NCI-H524 (cell line): ENCODE measurements around the gene CCDC192.
A peak's percentile ranks its signal among the peaks of the same experiment; 100 is the strongest.

ENCODE experiments used
- DNase-seq, 2 experiments: peaks; one replicate each; lab custom pipeline; 2025; lab: John Stamatoyannopoulos, UW

The CCDC192 gene

GRCh38 chr5:127957701-127958239 is 254.6 kb downstream of the CCDC192 start:
- peak in 1 of 2 experiments; percentile 64 for DNase-seq

DNA sequence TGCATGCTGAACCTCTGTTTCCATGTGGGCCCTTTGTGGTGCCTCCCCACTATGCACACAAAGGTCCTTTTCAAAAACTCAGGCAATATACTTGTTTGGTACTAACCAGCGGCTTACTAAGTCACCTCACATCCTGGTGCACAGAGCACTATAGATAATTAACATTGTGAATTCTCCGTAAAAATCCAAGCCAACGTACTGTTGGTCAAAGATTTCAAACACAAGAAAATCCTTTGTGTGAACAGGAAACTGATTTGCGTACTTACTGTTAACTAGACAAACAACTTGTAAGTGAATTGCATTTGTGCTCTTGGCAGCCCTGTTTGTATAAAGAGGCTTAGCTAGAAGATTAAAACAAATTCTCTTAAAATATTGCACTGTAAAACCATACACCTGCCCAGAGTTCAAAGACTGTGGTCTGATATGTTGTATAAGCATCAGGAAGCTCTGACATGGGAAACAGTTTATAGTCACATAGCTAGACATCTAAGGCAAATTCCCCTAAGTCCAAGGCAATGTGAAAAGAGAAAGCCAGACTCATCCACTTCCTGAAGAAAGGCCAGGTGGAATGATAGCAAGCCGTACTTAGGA is 255.3 kb downstream of the CCDC192 start:
- DNase-seq: no peak

GRCh38 chr5:127959152-127959764 is 256.1 kb downstream of the CCDC192 start:
- peak; percentile 34 to 83 for DNase-seq

DNA sequence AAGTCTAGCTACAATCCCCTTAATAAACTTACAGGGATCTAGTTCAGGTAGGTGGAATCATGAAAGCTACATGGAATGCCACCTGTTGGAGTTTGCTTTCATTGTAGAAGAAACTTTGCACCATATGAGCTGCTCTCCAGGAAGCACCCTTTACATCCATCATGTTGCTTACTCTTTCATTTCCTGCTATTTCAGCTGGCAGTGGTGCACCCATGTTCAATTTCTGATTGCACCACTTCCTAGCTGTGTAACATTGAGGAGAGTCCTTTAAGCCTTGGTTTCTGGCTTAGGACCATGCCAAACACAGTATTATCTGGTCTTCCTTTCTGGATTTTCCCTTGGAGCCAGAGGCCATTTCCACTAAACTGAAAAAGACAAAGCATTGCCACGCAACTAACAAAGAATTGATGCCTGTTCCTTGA is 257.1 kb downstream of the CCDC192 start:
- DNase-seq: no peak

DNA sequence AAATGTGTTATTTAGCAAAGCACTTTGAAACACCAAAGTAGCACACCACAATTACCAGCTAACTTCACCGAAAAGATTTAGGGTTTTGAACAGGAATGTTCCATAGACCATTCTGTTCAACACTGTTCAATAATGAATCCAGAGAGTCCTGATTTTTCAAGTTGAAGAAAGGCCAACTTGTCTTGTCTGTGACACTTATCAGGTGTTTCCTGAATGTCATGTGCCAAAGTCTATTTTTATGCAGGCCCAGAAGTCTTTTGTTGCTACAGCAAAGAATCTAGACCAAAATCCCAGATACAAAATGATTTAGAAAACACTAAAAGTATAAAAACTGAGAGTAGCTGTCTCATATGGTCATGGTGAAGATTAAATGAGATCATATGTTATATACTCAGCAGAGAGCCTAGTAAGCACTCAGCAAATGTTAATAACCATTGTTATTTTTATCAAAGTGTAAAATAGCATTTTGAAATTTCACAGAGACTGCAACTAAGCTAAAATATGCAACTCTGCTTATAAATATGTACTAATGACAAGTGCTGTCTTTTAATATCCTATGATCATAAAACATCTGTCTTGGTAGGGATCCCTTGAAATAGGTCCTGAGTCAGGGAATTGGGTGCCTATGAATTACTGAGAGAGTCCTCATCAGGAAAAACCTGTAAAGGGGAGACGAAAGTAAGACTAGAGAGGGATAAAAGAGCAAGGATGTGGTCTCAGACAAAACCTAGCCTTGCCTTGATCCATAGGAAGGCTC is 258.0 kb downstream of the CCDC192 start:
- DNase-seq: no peak

GRCh38 chr5:127961763-127962145 is 258.6 kb downstream of the CCDC192 start:
- no peak for DNase-seq

DNA sequence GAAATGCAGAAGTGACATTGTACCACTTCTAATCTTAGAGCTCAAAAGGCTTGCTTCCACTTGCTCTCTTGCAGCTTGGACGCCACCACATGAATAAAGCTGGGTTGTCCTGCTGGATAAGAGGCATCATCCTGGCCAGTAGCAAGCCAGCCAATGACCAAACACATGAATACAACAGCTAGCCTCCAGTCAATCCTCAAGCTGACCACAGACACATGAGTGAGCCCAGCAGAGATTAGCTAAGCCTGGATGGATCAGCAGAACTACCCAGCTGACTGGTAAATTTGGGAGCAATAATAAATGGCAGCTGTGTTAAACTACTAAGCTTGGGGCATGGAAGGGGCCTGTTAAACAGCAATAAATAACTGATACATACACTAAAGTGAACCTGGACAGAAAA is 259.3 kb downstream of the CCDC192 start:
- no peak for DNase-seq

DNA sequence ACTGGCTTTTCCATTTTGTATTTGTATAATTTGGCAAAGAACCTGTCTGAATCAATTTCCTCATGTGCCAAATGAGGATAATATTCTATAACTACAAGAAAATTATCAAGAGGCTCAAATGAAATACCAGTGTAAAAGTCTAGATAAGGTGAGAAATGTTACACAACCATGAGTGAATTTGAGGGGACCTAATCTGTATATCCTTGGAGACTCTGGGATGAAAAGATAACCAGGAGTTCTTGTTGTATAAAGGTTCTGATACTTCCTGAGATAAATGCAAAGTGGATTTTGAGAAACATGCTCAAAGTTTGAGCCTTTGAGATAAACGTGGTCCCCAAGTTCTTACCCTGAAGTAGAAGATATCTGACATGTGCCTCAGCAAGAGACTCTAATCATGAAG is 260.0 kb downstream of the CCDC192 start:
- no peak for DNase-seq

GRCh38 chr5:127963931-127964330 is 260.7 kb downstream of the CCDC192 start:
- DNase-seq: no peak

DNA sequence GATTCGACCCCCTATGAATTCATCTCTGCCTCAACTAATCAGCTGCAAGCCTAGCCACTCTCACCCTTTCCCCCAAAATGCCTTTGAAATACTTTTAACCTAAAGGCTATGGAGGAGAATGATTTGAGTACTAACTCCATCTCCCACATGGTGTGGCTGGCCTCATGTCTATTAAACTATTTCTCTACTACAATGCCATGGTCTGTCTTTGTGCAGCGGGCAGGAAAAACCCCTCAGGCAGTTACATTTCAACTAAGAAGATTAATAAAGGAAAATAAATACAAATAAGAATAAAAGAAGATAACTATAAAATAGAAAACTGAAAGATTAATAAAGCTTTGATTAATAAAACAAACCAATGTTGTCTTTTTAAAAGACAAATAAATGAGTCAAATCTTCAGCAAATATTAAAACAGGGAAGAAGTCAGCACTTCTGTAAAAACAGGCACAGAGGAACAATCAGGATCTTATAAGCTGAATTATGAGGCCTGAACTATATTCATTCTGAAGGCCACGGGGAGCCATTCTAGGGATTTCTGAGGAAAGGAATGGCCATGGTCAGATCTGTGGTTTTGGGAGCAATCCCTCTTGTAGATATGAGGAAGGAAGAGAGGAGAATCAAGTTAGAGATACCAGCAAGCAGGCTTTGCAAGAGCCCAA is 264.3 kb downstream of the CCDC192 start:
- DNase-seq: no peak

DNA sequence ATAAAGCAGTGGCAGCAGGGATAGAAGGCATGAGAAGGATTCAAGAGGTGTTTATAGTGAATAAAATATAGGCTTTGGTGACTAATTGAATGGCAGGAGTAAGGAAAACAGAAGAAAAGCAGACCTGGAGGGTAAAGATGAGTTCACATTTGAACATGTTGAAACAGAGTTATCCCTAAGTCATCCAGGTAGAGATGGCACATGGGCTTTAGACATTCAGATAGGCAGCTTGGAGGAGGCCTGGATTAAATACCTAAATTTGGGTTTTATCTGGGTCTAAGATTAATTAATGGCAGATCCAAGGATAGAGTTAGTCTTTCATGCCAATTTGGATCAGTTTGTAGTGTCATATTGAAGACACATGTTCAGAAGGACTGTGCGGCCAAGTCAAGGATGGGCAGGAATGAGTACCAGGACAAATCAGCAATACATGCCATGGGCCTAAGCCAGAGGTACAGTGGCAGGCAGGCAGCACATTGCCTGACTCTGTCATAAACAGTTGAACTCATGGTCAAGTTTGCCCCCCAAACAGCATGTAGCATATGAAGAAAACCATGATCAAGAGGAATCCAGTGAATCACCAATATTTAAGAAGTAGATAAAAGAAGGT is 264.9 kb downstream of the CCDC192 start:
- DNase-seq: no peak

GRCh38 chr5:127969002-127969401 is 265.8 kb downstream of the CCDC192 start:
- DNase-seq: no peak

DNA sequence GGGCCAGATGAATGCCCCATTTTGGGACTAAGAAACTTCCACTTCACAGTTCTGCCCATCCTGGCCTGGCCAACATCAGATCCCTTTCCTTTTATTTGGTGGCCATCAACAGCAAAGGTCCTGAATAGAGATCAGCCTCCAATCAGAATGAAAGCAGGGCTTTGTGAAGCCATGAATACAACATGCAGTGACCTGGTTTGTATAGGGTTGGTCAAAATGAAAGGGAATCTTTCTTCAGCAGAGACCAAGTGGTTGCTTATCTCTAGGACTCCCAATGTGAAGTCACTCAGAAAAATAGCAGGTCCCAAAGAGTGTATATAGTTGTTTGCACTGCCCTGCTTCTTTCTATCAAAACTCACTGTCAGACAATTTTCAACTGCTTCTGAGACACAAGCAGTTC is 266.5 kb downstream of the CCDC192 start:
- no peak for DNase-seq

DNA sequence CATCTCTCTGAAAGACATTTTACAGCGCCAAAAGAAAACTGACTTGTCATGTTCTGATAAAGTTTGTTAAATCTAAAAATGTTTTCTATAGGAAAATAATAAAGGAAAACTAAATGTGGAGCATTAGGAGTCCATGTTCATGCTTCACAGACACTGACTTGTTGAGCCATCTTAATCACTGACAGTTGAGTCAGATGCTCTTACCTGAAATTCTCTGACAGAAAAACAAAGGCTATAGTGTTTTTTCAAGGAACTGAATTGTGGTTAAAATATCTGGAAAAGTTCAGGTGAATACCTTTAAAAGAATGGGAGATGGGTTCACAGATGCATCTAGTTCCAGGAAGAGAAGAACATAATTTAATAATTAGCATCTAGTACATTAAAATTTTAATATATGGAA is 266.9 kb downstream of the CCDC192 start:
- no peak for DNase-seq

DNA sequence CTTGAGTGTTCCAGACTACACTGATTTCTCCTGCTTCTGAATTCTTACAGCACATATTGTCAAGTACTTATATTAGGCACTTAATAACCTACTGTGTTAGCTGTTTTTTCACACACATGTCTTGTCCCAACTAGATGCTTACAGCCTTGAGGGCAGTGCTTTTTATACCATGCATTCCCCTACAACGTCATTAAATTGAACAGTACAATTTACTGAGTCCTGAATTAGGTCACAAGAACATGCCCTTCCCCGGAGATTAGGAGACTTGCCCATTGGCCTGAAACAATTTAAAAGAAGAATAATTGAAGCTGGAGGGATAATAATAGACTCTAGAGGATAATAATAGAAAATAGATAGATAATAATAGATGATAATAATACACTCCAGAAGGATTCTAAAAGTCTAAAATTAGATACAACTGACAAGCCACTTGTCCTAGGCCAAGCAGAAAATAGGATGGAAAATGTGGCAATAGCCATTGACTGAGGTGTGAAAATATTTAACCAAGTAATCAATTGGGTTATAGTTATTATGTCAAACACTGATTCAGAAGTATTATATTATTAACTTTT is 267.7 kb downstream of the CCDC192 start:
- DNase-seq: no peak

- no peak for DNase-seq
Observed at GRCh38 chr5:127975961-127976360, 272.8 kb downstream of the CCDC192 start.

DNA sequence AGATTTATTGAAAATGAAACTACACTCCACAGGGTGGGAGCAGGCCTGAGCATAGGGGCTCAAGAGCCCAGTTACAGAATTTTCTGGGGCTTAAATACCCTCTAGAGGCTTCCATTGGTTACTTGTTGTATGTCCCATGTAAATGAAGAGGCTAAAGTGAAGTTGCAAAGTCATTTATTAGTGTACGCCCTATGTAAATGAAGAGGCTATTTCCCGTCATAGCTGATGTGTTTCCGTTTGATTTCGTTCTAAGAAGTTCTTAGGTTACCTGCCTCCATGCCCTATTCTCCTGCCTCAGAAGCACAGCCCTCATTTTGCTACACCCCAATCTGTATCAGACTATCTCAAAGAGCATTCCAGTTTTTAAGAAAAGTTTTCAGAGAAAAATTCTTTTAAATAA is 273.3 kb downstream of the CCDC192 start:
- DNase-seq: no peak

- no peak for DNase-seq
Observed at GRCh38 chr5:127976991-127977717, 274.0 kb downstream of the CCDC192 start.

GRCh38 chr5:127978738-127979300 is 275.6 kb downstream of the CCDC192 start:
- no peak for DNase-seq

DNA sequence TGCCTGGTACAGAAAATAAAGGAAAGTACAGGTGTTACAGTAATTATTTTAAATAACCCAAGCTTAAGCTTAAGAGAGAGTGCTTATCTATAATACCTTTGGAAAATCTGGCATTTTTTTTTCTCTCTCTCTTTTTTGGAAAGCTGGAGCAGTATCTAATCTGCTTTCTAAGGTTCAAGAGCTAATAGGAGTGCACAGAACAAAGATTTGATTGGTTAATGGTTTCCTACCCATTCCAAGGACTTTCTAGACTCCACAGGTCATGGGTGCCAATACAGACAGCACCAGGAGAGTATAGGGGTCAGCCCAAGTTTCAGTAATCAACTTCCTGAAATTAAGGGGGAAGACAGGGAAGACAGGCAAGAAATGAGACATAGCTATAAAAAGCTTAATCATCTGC is 276.3 kb downstream of the CCDC192 start:
- DNase-seq: peak in 1 of 2 experiments; percentile 58

GRCh38 chr5:127980843-127981242 is 277.7 kb downstream of the CCDC192 start:
- DNase-seq: no peak
